Esophagus squamous epithelium (tissue), 5 donors: ENCODE measurements around the gene TRIM67. TPM values are rescaled to one million over a fixed set of nuclear protein-coding genes. Genes with fewer than 3 reads are reported as not detected.

Source experiments
- DNase-seq: peaks from one replicate; lab custom pipeline; 2025; lab: John Stamatoyannopoulos, UW
- H3K27ac ChIP-seq, 4 donors: fragments of 200-600 bp; sonication (generic); one replicate each; pipeline ENCODE4 v1.5.1; 2016 to 2019; ENCODE audit warnings: mild to moderate bottlenecking in 1 of 4
- H3K27me3 ChIP-seq, 4 donors: fragments of 200-600 bp; sonication (generic); 1 replicate in 3 of 4; 2 replicates in 1 of 4; pipeline versions ENCODE4 v1.5.1 to v1.6.0; 2017 to 2021; ENCODE audit warnings: antibody characterized with exemption in 1 of 4
- H3K36me3 ChIP-seq, 3 donors: fragments of 200-600 bp; sonication (generic); one replicate each; pipeline ENCODE4 v1.5.1; 2016 to 2019
- H3K4me1 ChIP-seq, 3 donors: fragments of 200-600 bp; sonication (generic); one replicate each; pipeline ENCODE4 v1.5.1; 2017 to 2019
- H3K4me3 ChIP-seq, 4 donors: fragments of 200-600 bp; sonication (generic); 1 replicate in 3 of 4; 2 replicates in 1 of 4; pipeline ENCODE4 v1.5.1; 2016 to 2019; ENCODE audit warnings: mild to moderate bottlenecking in 2 of 4, moderate library complexity in 1 of 4
- H3K9me3 ChIP-seq, 3 donors: fragments of 200-600 bp; sonication (generic); one replicate each; pipeline ENCODE4 v1.5.1; 2016 to 2019
- POLR2A ChIP-seq, 4 donors: fragments of 450-650 bp; IDR thresholded peaks; one replicate each; pipeline ENCODE4 v1.6.1; 2017; ENCODE audit warnings: antibody characterized with exemption in 4 of 4, mild to moderate bottlenecking in 4 of 4, moderate library complexity in 3 of 4
- WGBS, 2 donors: methylation state at CpG; one replicate each; pipeline ENCODE4 v1.1.5; 2018; 5-methylcytosine and 5-hydroxymethylcytosine counted together
- intact Hi-C: fragments of 100-400 bp; cut with DNase I; formaldehyde crosslinking; loops from one replicate; pipeline ENCODE4 v1.15.0; 2022
- total RNA-seq, 4 donors: library from RNA; depleted of rRNA; stranded (reverse); fragments of >200 nt; gene quantifications; one replicate each; pipeline ENCODE4 v1.1.0, GENCODE V29; 2016
- TF ChIP-seq, protein P1 (sequence below), 6 experiments: fragments of 450-650 bp in 4 of 6; fragments of 200-600 bp in 2 of 6; sonication (generic) in 2 of 6; IDR thresholded peaks; one replicate each; pipeline ENCODE4 v1.5.1; 2016 to 2019; ENCODE audit warnings: antibody characterized with exemption in 6 of 6, mild to moderate bottlenecking in 4 of 6, moderate library complexity in 4 of 6
- donor health status: DM: yes; HTN: yes; CAD: no.

The TRIM67 gene
- total RNA-seq, 4 donors from 2014 or later, result not detected

DNA sequence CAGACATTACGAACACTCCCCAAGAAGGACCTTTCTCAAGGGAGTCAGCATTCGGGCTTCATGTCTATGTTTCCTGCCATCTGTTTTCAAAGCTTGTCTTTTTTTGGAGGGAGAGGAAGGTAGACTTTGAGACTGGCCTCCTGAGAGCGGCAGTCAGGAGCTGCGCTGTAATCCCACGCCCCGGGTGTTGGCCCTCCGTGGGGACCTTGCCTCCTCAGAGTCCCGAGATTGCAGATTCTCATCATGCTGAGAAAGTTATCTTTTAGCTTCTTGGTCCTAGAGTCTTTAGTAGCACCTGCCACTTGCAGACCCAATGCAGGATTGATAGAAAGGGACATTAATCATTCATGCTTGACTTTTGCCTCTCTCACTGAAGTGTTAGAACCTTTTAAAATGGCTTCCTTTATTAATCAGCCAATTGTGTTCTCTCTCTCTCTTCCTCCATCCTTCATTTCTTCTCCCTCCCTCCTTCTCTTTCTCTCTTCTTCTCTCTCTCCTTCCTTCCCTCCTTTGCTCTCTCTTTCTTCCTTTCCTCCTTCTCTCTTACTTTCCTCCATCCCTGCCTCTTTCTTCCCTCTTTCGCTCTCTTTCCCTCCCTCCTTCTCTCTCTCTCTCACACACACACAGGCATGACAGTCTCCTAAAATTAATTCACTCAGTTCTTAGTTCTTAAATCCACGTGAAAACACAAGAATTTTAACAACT is 54.0 kb downstream of the TRIM67 start:
- Histone ChIP-seq H3K27me3 (peaks cover 0 to 29% (median 0%) of the 10 kb centered on the region in 4 donors), H3K4me3 (no peak overlapping the region), H3K9me3 (no peaks in the 10 kb centered on the region), H3K36me3 (no peaks in the 10 kb centered on the region), H3K4me1 (peaks cover 5 to 20% (median 8%) of the 10 kb centered on the region in 3 donors), H3K27ac (no peak overlapping the region)
- intact Hi-C loops, result loop anchor here (10.0 kb wide), 1 partner anchor 301 kb away; no protein-coding TSS in a partner anchor
- no peak for DNase-seq
- 64 to 81% methylated on average over 10 of the region's 10 CpGs for WGBS, 2 donors
- TF ChIP-seq, protein P1, sequence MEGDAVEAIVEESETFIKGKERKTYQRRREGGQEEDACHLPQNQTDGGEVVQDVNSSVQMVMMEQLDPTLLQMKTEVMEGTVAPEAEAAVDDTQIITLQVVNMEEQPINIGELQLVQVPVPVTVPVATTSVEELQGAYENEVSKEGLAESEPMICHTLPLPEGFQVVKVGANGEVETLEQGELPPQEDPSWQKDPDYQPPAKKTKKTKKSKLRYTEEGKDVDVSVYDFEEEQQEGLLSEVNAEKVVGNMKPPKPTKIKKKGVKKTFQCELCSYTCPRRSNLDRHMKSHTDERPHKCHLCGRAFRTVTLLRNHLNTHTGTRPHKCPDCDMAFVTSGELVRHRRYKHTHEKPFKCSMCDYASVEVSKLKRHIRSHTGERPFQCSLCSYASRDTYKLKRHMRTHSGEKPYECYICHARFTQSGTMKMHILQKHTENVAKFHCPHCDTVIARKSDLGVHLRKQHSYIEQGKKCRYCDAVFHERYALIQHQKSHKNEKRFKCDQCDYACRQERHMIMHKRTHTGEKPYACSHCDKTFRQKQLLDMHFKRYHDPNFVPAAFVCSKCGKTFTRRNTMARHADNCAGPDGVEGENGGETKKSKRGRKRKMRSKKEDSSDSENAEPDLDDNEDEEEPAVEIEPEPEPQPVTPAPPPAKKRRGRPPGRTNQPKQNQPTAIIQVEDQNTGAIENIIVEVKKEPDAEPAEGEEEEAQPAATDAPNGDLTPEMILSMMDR (IDR thresholded peaks at IDR 0.05), result no peak
- no peak for TF ChIP-seq POLR2A (IDR thresholded peaks at IDR 0.05)

DNA sequence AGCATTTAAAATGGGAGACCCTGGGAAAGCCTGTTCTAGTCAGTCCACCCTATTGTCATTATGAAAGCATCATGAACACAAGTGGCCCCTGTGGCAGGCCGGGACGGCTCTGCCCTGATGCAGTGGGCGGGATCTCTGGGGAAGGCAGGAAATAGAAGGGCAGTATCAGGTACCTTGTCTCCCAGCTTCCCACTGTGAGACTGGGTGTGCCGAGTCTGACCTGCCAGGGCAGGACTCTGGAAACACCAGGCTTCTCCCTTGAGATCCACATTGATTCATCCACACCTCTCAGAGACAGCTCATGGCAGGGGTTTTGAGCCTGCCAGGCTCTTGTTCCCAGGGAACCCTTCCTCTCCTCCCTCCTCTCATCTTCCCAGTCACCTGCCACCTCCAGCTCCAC is 54.6 kb downstream of the TRIM67 start:
- Histone ChIP-seq H3K36me3 (no peaks in the 10 kb centered on the region), H3K4me3 (no peak overlapping the region), H3K9me3 (no peaks in the 10 kb centered on the region), H3K27ac (no peak overlapping the region), H3K4me1 (peaks cover 3 to 13% (median 4%) of the 10 kb centered on the region in 3 donors), H3K27me3 (peaks cover 0 to 29% (median 0%) of the 10 kb centered on the region in 4 donors)
- no peak for TF ChIP-seq POLR2A (IDR thresholded peaks at IDR 0.05)
- TF ChIP-seq, protein P1 (IDR thresholded peaks at IDR 0.05), result no peak
- WGBS, 2 donors, result 10 to 23% methylated on average over 1 to 4 of the region's 4 CpGs
- no peak for DNase-seq
- intact Hi-C loops, result loop anchor here (10.0 kb wide), 1 partner anchor 302 kb away; no protein-coding TSS in a partner anchor

DNA sequence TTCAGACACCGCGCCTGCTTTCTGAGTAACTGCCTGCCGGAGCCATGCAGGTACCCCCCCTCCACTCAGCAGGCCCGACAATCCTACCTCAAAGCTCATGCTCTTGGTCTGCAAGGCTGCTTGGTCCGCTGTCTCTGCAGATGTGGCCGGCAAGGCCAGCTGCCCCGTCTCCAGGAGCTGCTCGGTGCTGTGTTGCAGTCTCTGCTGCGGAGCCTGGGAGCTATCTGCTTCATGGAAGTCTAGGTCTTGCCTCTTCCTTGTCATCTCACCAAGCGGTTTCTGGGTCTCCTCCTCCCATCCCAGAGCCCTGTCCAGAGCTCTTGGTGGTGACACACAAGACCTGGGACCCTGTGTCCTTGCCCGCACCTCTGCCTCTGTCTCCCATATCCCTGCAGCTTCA is 55.2 kb downstream of the TRIM67 start:
- intact Hi-C loops, result loop anchor here (10.0 kb wide), 1 partner anchor 302 kb away; no protein-coding TSS in a partner anchor
- Histone ChIP-seq H3K27ac (no peak overlapping the region), H3K9me3 (no peaks in the 10 kb centered on the region), H3K4me3 (no peak overlapping the region), H3K4me1 (peaks cover 0 to 10% (median 3%) of the 10 kb centered on the region in 3 donors), H3K36me3 (peaks cover 0 to 2% (median 0%) of the 10 kb centered on the region in 3 donors), H3K27me3 (peaks cover 0 to 28% (median 0%) of the 10 kb centered on the region in 4 donors)
- no peak for TF ChIP-seq POLR2A (IDR thresholded peaks at IDR 0.05)
- TF ChIP-seq, protein P1 (IDR thresholded peaks at IDR 0.05), result no peak
- DNase-seq, result no peak
- 90 to 92% methylated on average over 8 to 9 of the region's 11 CpGs for WGBS, 2 donors

DNA sequence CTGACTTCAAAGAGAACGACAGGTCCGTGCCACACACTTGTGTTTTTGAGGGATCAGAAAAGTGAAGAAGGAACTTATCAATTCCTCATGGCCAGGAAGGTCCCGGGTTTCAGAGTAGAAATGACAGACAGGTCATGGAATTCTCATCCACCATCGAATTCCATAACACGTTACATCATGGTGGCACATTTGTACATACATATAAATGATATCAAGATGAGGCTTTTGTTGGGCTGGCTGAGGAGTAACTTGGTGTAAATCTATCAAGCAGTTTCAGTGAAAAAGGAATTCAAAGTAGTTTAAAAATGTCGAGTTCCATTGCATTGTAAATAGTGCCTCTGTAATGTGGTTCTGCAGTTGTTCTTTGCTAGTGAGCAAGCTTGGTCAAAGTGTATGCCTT is 56.2 kb downstream of the TRIM67 start:
- Histone ChIP-seq H3K27me3 (peaks cover 0 to 19% (median 0%) of the 10 kb centered on the region in 4 donors), H3K36me3 (peaks cover 0 to 12% (median 0%) of the 10 kb centered on the region in 3 donors), H3K4me3 (no peak overlapping the region), H3K4me1 (peaks cover 0 to 10% (median 3%) of the 10 kb centered on the region in 3 donors), H3K27ac (no peak overlapping the region), H3K9me3 (no peaks in the 10 kb centered on the region)
- no peak for DNase-seq
- TF ChIP-seq, protein P1 (IDR thresholded peaks at IDR 0.05), result no peak
- TF ChIP-seq POLR2A (IDR thresholded peaks at IDR 0.05), result no peak
- WGBS, 2 donors, result 85% methylated on average over 6 of the region's 6 CpGs
- intact Hi-C loops, result loop anchor here (10.0 kb wide), 1 partner anchor 303 kb away; no protein-coding TSS in a partner anchor
